Left ventricle myocardium inferior (tissue), 1 donor: Measurements from ENCODE around the gene DOK4. TPM values are rescaled to one million over a fixed set of nuclear protein-coding genes. Genes with fewer than 3 reads are reported as not detected.

Source experiments
- DNase-seq: peaks from one replicate; pipeline ENCODE4 v3.0.0-alpha.2; 2020
- H3K27ac ChIP-seq: fragments of 200-600 bp; replicated peaks from 2 replicates; pipeline ENCODE4 v1.8.0; 2021
- H3K27me3 ChIP-seq: fragments of 200-600 bp; 2 replicates; pipeline ENCODE4 v1.8.0; 2021; ENCODE audit warnings: low read depth
- H3K36me3 ChIP-seq: fragments of 200-600 bp; 2 replicates; pipeline ENCODE4 v1.8.0; 2021
- H3K4me1 ChIP-seq: fragments of 200-600 bp; 2 replicates; pipeline ENCODE4 v1.8.0; 2021
- H3K4me3 ChIP-seq: fragments of 200-600 bp; 2 replicates; pipeline ENCODE4 v1.8.0; 2021; ENCODE audit warnings: mild to moderate bottlenecking, moderate library complexity
- H3K9me3 ChIP-seq: fragments of 200-600 bp; replicated peaks from 2 replicates; pipeline ENCODE4 v1.8.0; 2021
- CTCF ChIP-seq: fragments of 200-600 bp; IDR thresholded peaks from 2 replicates; pipeline ENCODE4 v1.8.0; 2021; ENCODE audit warnings: antibody characterized with exemption, mild to moderate bottlenecking, borderline replicate concordance
- intact Hi-C: fragments of 100-400 bp; cut with micrococcal nuclease; formaldehyde crosslinking; loops from one replicate; pipeline ENCODE4 v1.11.0; 2022
- total RNA-seq: library from RNA; stranded (reverse); fragmentation: NEBNext Ultra II Directional; extraction: Animal tissue kit (Norgen Biotek cat#: 25700); gene quantifications from one replicate; pipeline ENCODE4 v1.2.1, GENCODE V29; 2021
- donor health status: DM: no; HTN: yes; CAD: no; lungs with severe emphysema.

The DOK4 gene
- total RNA-seq, 1 donor from 2014 or later: 10.0 TPM

DNA sequence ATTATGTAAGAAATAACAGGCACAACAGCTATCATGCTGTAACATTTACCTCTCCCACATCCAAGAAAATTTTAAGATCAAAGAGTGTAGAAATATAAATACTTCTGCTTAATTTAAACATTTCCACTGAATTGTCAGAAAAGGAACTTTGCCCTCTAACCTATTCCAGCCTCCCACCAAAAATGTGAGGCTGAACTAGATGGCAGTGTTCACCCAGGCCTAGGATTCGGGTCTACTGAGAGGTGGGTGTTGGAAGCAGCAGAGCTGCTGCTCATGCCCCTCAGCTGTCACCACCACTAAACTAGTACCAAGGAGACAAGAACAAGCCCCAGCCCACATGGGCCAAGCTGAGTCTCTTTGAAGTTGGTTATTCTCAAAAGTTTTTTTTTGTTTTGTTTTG lies 50.5 kb downstream of the DOK4 start:
- intact Hi-C loops: no loop called here
- Histone ChIP-seq H3K27me3 (no peaks in the 10 kb centered on the region), H3K36me3 (peaks cover 100% of the 10 kb centered on the region), H3K4me1 (no peaks in the 10 kb centered on the region), H3K27ac (no peak overlapping the region), H3K9me3 (peaks cover 12% of the 10 kb centered on the region), H3K4me3 (no peak overlapping the region)
- no peak for DNase-seq
- TF ChIP-seq CTCF: no peak

GRCh38 chr16:57434003-57434402 lies 52.3 kb downstream of the DOK4 start:
- Histone ChIP-seq H3K36me3 (peaks cover 99% of the 10 kb centered on the region), H3K27me3 (no peaks in the 10 kb centered on the region), H3K4me1 (no peaks in the 10 kb centered on the region), H3K27ac (no peak overlapping the region), H3K4me3 (no peak overlapping the region), H3K9me3 (no peaks in the 10 kb centered on the region)
- TF ChIP-seq CTCF: no peak
- intact Hi-C loops: no loop called here
- DNase-seq: no peak

DNA sequence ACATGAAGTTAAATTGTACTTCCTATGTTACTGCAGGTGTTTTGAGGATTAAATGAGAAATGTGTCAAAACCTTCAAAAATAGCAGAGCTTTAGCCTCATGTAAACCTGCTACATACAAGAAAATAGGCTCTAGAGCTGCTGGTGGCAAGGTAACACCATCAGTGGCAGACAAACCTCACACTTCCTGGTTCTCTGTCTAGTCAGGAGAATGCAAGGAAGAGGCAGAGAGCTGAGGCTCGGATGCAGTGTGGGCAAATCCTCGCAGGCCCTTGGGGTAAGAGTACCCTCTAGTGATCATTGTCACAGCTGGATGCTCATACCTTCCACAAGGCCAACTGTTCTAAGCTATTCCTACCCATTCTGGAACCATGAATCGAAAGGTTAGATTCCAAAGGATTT lies 53.3 kb downstream of the DOK4 start:
- H3K9me3 ChIP-seq: no peaks in the 10 kb centered on the region
- H3K27me3 ChIP-seq: no peaks in the 10 kb centered on the region
- intact Hi-C loops: no loop called here
- no peak for DNase-seq
- no peak overlapping the region for H3K4me3 ChIP-seq
- TF ChIP-seq CTCF: no peak
- H3K36me3 ChIP-seq: peaks cover 99% of the 10 kb centered on the region
- H3K27ac ChIP-seq: no peak overlapping the region
- no peaks in the 10 kb centered on the region for H3K4me1 ChIP-seq

DNA sequence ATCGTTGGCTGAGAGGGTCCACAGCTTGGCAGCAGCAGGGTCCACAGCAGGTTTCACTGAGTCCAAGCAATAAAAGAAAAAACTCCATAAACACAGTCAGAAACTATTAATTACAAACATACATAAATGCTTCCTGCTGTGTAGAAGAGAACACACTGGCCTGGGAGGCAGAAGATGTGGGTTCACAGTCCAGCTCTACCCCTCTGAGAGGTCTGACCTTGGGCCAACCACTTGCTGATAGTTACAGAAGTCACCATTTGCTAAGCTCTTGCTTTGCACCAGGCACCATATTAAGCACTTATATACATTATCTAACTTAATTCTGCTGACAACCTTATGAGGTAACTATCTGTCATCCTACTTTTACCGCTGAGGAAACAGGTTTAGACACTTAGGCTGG lies 53.8 kb downstream of the DOK4 start:
- DNase-seq: no peak
- no peak for TF ChIP-seq CTCF
- no peak overlapping the region for H3K27ac ChIP-seq
- H3K9me3 ChIP-seq: no peaks in the 10 kb centered on the region
- no peak overlapping the region for H3K4me3 ChIP-seq
- intact Hi-C loops: no loop called here
- no peaks in the 10 kb centered on the region for H3K4me1 ChIP-seq
- peaks cover 97% of the 10 kb centered on the region for H3K36me3 ChIP-seq
- H3K27me3 ChIP-seq: no peaks in the 10 kb centered on the region

DNA sequence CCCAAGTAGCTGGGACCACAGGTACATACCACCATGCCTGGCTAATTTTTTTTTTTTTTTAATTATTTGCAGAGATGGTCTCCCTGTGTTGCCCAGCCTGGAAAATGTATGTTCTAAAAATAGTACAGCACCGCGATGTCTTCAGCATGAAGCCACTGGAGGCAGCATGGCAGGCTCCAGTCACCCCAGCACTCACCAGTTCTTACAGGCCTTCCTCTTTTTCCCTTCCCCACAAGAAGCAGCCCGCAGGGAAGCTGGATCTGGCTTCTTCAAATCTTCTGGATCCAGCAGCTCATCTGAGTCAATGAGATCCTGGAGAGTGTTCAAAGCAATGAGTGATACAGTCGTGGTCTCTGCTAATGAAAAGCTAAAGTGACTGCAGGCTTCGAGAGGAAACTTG lies 55.3 kb downstream of the DOK4 start:
- no peaks in the 10 kb centered on the region for H3K27me3 ChIP-seq

More for the DNA sequence above, 55.3 kb downstream of the DOK4 start:
- DNase-seq: no peak
- no peaks in the 10 kb centered on the region for H3K9me3 ChIP-seq
- H3K4me1 ChIP-seq: no peaks in the 10 kb centered on the region
- peaks cover 95% of the 10 kb centered on the region for H3K36me3 ChIP-seq
- no peak overlapping the region for H3K4me3 ChIP-seq
- intact Hi-C loops: no loop called here
- H3K27ac ChIP-seq: no peak overlapping the region
- TF ChIP-seq CTCF: no peak
